OCI-LY1 (cell line): ENCODE data around the gene LHX5.

Experiments
- H2AFZ ChIP-seq: fragments of 200-600 bp; sonication (generic), shearing (Covaris generic); 2 replicates; pipeline ENCODE4 v1.6.0; 2014; ENCODE audit warnings: antibody characterized with exemption, mild to moderate bottlenecking, low read length
- H3F3A ChIP-seq: fragments of 200-600 bp; sonication (generic), shearing (Covaris generic); 2 replicates; pipeline ENCODE4 v1.6.0; 2014; ENCODE audit warnings: mild to moderate bottlenecking, antibody characterized with exemption, low read length, moderate library complexity; ENCODE audit not compliant: insufficient read depth
- H3K27ac ChIP-seq: fragments of 200-600 bp; sonication (generic); 2 replicates; pipeline ENCODE4 v1.5.1; 2014; ENCODE audit warnings: low read length, mixed run types, mild to moderate bottlenecking, low read depth; ENCODE audit not compliant: poor library complexity, severe bottlenecking
- H3K27me3 ChIP-seq: fragments of 200-600 bp; sonication (generic); 2 replicates; pipeline ENCODE4 v1.6.0; 2014; ENCODE audit warnings: antibody characterized with exemption, mild to moderate bottlenecking, low read length, moderate library complexity; ENCODE audit not compliant: insufficient read depth
- H3K36me3 ChIP-seq: fragments of 200-600 bp; sonication (generic); 2 replicates; pipeline ENCODE4 v1.6.1; 2014; ENCODE audit warnings: mild to moderate bottlenecking, antibody characterized with exemption, low read length, moderate library complexity, mixed read lengths; ENCODE audit not compliant: insufficient read depth
- H3K4me1 ChIP-seq: fragments of 200-600 bp; sonication (generic); 2 replicates; pipeline ENCODE4 v1.5.1; 2014; ENCODE audit warnings: mild to moderate bottlenecking, low read length, moderate library complexity; ENCODE audit not compliant: insufficient read depth, severe bottlenecking
- H3K4me2 ChIP-seq: fragments of 200-600 bp; sonication (generic), shearing (Covaris generic); 2 replicates; pipeline ENCODE4 v1.6.1; 2014; ENCODE audit warnings: low read length
- H3K4me3 ChIP-seq: fragments of 200-600 bp; sonication (generic); 2 replicates; pipeline ENCODE4 v1.5.1; 2014; ENCODE audit warnings: low read length, low read depth, mild to moderate bottlenecking, mixed read lengths; ENCODE audit not compliant: poor library complexity, severe bottlenecking
- H3K79me2 ChIP-seq: fragments of 200-600 bp; shearing (Covaris generic); 2 replicates; pipeline ENCODE4 v1.6.1; 2016; ENCODE audit warnings: mixed run types, low read length, mixed read lengths; ENCODE audit not compliant: insufficient read depth
- H3K9ac ChIP-seq: fragments of 200-600 bp; sonication (generic), shearing (Covaris generic); 2 replicates; pipeline ENCODE4 v1.6.1; 2014; ENCODE audit warnings: mild to moderate bottlenecking, low read length, mixed read lengths
- H3K9me2 ChIP-seq: fragments of 200-600 bp; sonication (generic), shearing (Covaris generic); 2 replicates; pipeline ENCODE4 v1.6.1; 2014; ENCODE audit warnings: low read depth, mild to moderate bottlenecking, low read length, mixed read lengths
- H3K9me3 ChIP-seq: fragments of 200-600 bp; shearing (Covaris generic); 2 replicates; pipeline ENCODE4 v1.6.1; 2014; ENCODE audit warnings: low read length, mixed read lengths
- H4K20me1 ChIP-seq: fragments of 200-600 bp; sonication (generic), shearing (Covaris generic); 2 replicates; pipeline ENCODE4 v1.6.0; 2016; ENCODE audit warnings: mild to moderate bottlenecking, low read length; ENCODE audit not compliant: insufficient read depth
- EZH2 ChIP-seq: fragments of 200-600 bp; sonication (generic), shearing (Covaris generic); IDR thresholded peaks from 2 replicates; pipeline ENCODE4 v1.8.0; 2017; ENCODE audit warnings: borderline replicate concordance, mixed run types, mild to moderate bottlenecking, antibody characterized with exemption, low read length, moderate library complexity, mixed read lengths
- TF ChIP-seq, protein P1 (sequence below): fragments of 200-600 bp; sonication (generic), shearing (Covaris generic); IDR thresholded peaks from 2 replicates; pipeline ENCODE4 v1.5.1; 2017; ENCODE audit warnings: mild to moderate bottlenecking, antibody characterized with exemption, low read length, moderate library complexity, mixed read lengths

LHX5 gene

DNA sequence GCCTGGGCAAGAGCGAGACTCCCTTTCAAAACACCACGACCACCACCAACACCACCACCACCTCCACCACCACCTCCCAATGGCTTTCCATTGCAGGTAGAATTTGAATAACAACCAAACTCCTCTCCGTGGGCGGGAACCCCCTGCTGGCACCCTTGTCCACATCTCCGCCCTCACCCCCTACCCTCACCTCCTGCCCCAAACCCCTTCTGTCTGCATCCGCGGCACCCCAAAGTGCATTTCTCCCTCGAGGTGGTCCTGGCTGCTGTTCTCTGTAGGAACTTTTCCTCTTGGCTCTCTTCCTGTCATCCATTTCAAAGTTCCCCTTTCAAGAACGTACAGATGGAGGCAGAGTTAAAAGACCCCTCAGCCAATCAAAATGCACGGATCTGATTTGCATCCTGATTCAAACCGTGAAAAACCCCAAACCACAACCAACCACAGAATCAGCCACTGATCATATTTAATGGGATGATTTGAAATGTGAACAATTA, 45.7 kb downstream of the LHX5 start:
- H3F3A ChIP-seq, result no peaks in the 10 kb centered on the region
- H3K9me3 ChIP-seq, result no peaks in the 10 kb centered on the region; the same call in 1 of the 2 replicates
- H3K9me2 ChIP-seq, result no peaks in the 10 kb centered on the region
- no peak overlapping the region for H3K27ac ChIP-seq
- H3K4me1 ChIP-seq, result peaks cover 15% of the 10 kb centered on the region
- H3K79me2 ChIP-seq, result no peaks in the 10 kb centered on the region
- no peak overlapping the region for H3K9ac ChIP-seq
- H4K20me1 ChIP-seq, result no peaks in the 10 kb centered on the region
- peak overlapping the region; percentile 5; the same call in 1 of the 2 replicates for H3K4me2 ChIP-seq
- H2AFZ ChIP-seq, result no peak overlapping the region
- no peak overlapping the region for H3K4me3 ChIP-seq
- H3K36me3 ChIP-seq, result no peaks in the 10 kb centered on the region
- TF ChIP-seq, protein P1, sequence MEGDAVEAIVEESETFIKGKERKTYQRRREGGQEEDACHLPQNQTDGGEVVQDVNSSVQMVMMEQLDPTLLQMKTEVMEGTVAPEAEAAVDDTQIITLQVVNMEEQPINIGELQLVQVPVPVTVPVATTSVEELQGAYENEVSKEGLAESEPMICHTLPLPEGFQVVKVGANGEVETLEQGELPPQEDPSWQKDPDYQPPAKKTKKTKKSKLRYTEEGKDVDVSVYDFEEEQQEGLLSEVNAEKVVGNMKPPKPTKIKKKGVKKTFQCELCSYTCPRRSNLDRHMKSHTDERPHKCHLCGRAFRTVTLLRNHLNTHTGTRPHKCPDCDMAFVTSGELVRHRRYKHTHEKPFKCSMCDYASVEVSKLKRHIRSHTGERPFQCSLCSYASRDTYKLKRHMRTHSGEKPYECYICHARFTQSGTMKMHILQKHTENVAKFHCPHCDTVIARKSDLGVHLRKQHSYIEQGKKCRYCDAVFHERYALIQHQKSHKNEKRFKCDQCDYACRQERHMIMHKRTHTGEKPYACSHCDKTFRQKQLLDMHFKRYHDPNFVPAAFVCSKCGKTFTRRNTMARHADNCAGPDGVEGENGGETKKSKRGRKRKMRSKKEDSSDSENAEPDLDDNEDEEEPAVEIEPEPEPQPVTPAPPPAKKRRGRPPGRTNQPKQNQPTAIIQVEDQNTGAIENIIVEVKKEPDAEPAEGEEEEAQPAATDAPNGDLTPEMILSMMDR, result no peak
- no peak for TF ChIP-seq EZH2
- peaks cover 6% of the 10 kb centered on the region; the same call in 1 of the 2 replicates for H3K27me3 ChIP-seq

DNA sequence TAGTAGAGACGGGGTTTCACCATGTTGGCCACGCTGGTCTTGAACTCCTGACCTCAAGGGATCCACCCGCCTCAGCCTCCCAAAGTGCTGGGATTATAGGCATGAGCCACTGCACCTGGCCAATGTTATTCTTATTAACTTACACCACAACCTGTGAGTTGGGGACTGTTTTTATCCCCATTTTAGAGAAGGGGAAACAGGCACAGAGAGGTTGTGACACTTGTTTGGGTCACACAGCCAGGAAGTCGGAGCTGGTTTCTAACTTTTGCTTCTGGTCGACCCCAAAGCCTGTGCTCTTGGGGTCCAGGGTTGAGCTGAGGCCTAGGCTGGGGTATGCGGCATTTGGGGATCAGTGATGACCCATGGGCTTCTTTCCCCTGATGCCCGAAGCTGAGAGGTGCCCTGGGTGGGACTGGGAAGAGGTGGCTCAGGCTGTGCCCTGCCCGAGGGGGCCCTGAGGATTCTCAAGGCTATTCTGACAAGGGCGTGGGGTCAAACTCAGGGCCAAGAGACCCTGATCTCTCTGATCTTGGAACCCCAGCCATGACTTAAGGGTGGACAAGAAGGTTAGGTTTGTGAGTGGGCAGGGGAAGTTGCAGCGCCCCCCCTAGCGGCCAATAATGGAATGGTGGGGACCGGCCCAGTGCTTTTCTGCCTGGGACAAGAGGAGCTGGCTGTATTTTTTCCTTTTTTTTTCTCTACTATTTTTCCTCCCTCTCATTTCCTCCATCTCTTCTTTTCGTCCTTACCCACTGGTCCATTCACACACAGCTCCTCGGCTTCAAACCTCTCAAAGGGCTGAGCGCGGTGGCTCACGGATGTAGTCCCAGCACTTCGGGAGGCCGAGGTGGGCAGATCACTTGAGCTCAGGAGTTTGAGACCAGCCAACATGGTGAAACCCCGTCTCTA, 46.5 kb downstream of the LHX5 start:
- Histone ChIP-seq H3K4me2 (peak overlapping the region; percentile 6; the same call in 1 of the 2 replicates), H3K27me3 (peaks cover 3% of the 10 kb centered on the region; the same call in 1 of the 2 replicates), H3K79me2 (no peaks in the 10 kb centered on the region), H2AFZ (no peak overlapping the region), H3K9ac (no peak overlapping the region), H3K4me3 (no peak overlapping the region), H3K9me2 (no peaks in the 10 kb centered on the region), H3K36me3 (no peaks in the 10 kb centered on the region), H3K27ac (no peak overlapping the region), H4K20me1 (no peaks in the 10 kb centered on the region), H3K9me3 (no peaks in the 10 kb centered on the region; the same call in 1 of the 2 replicates), H3F3A (no peaks in the 10 kb centered on the region), H3K4me1 (peaks cover 15% of the 10 kb centered on the region)
- TF ChIP-seq, protein P1, result peak; percentile 88
- no peak for TF ChIP-seq EZH2

DNA sequence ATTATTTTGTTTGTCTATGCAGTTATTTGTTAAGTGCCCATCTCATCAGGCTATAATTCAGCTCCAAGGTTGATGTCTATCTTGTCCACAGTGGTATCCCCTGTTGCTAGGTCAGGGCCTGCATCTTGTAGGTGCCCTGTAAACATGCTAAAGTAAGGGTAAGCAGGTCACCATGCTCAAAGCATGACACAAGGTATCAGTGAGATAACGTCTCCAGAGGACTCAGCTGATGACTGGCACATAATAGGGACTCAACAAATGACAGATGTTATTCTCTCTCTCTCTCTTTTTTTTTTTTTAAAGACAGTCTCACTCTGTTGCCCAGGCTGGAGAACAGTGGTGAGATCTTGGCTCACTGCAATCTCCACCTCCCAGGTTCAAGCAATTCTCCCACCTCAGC, 47.2 kb downstream of the LHX5 start:
- H3K4me3 ChIP-seq, result no peak overlapping the region
- H3K36me3 ChIP-seq, result no peaks in the 10 kb centered on the region

More for the DNA sequence above, 47.2 kb downstream of the LHX5 start:
- no peaks in the 10 kb centered on the region for H3K9me3 ChIP-seq
- H3K9me2 ChIP-seq, result no peaks in the 10 kb centered on the region
- no peak overlapping the region for H3K9ac ChIP-seq
- no peak overlapping the region for H2AFZ ChIP-seq
- H3K4me2 ChIP-seq, result no peak overlapping the region
- H3F3A ChIP-seq, result no peaks in the 10 kb centered on the region
- H4K20me1 ChIP-seq, result no peaks in the 10 kb centered on the region
- H3K4me1 ChIP-seq, result peaks cover 15% of the 10 kb centered on the region
- H3K79me2 ChIP-seq, result no peaks in the 10 kb centered on the region
- TF ChIP-seq, protein P1, result no peak
- H3K27me3 ChIP-seq, result no peaks in the 10 kb centered on the region
- no peak overlapping the region for H3K27ac ChIP-seq
